HFFc6 (cell line): Measurements from ENCODE around the gene HLA-DPB1. TPM values are rescaled to one million over a fixed set of nuclear protein-coding genes. Genes with fewer than 3 reads are reported as not detected.

Experiments
- DNase-seq: peaks from one replicate; pipeline ENCODE4 v3.0.0-alpha.2; 2018
- H3K27ac Mint-ChIP-seq: 2 replicates; pipeline ENCODE4 v1.8.0; 2020; ENCODE audit warnings: mild to moderate bottlenecking, mixed read lengths
- H3K27me3 Mint-ChIP-seq: 2 replicates; pipeline ENCODE4 v1.8.0; 2021; ENCODE audit warnings: mild to moderate bottlenecking, moderate library complexity, mixed read lengths; ENCODE audit not compliant: insufficient read depth
- H3K36me3 Mint-ChIP-seq: 2 replicates; pipeline ENCODE4 v1.8.0; 2021; ENCODE audit warnings: low read depth, mixed read lengths
- H3K4me1 Mint-ChIP-seq: 2 replicates; pipeline ENCODE4 v1.8.0; 2020; ENCODE audit warnings: low read depth, mixed read lengths
- H3K4me3 Mint-ChIP-seq: 2 replicates; pipeline ENCODE4 v1.8.0; 2020; ENCODE audit warnings: mild to moderate bottlenecking, moderate library complexity, mixed read lengths
- H3K9me3 Mint-ChIP-seq: 2 replicates; pipeline ENCODE4 v1.8.0; 2020; ENCODE audit warnings: mild to moderate bottlenecking, mixed read lengths
- total RNA-seq, 6 experiments: library from RNA; stranded (reverse); fragmentation: NEBNext Ultra II Directional; extraction: Animal tissue kit (Norgen Biotek cat#: 25700); gene quantifications; 2 replicates in 1 of 6; 3 replicates in 5 of 6; pipeline ENCODE4 v1.2.3, GENCODE V29; 2021
- TF ChIP-seq, protein P1 (sequence below): fragments of 200-600 bp; sonication (generic); IDR thresholded peaks from 2 replicates; pipeline ENCODE4 v1.5.0; 2021; ENCODE audit warnings: antibody characterized with exemption, mild to moderate bottlenecking

HLA-DPB1 gene
- total RNA-seq, 6 experiments from 2014 or later = 1.6 to 4.8 (median 1.9) TPM

DNA sequence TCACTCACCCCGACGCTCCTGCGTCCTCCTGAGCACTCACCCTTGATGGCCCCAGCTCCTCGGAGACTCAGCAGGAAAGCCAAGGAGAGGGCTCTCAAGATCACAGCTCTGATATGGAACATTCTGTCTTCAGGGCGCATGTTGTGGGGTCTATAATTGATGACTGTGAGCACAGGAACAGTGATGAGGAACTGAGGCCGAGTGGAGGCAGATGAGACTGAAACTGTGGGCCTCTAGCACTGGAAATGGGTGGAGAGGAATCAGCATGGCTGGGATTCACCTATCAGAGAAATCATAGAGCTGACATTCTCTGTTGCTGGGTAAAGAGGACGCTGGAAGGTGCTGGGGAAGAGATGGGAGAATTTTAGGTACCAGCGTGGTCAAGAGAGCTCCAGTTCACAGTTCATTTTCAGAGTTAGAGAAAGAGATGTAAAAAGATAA lies 2.3 kb upstream of the HLA-DPB1 start, which contains the start of gene HLA-DPA1:
HLA-DPA1 (minus strand) TSS at position 219 of the 441 bp plus-strand sequence.
- Mint-ChIP-seq H3K4me1 (no peaks in the 10 kb centered on the region), H3K4me3 (peak within 1 kb of the TSS; percentile 17; the same call in 1 of the 2 replicates), H3K27me3 (peaks cover 15% of the 10 kb centered on the region), H3K9me3 (no peaks in the 10 kb centered on the region), H3K36me3 (no peaks in the 10 kb centered on the region), H3K27ac (no peak within 1 kb of the TSS)
- TF ChIP-seq, protein P1, sequence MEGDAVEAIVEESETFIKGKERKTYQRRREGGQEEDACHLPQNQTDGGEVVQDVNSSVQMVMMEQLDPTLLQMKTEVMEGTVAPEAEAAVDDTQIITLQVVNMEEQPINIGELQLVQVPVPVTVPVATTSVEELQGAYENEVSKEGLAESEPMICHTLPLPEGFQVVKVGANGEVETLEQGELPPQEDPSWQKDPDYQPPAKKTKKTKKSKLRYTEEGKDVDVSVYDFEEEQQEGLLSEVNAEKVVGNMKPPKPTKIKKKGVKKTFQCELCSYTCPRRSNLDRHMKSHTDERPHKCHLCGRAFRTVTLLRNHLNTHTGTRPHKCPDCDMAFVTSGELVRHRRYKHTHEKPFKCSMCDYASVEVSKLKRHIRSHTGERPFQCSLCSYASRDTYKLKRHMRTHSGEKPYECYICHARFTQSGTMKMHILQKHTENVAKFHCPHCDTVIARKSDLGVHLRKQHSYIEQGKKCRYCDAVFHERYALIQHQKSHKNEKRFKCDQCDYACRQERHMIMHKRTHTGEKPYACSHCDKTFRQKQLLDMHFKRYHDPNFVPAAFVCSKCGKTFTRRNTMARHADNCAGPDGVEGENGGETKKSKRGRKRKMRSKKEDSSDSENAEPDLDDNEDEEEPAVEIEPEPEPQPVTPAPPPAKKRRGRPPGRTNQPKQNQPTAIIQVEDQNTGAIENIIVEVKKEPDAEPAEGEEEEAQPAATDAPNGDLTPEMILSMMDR = no peak
- DNase-seq = peak; percentile 24

DNA sequence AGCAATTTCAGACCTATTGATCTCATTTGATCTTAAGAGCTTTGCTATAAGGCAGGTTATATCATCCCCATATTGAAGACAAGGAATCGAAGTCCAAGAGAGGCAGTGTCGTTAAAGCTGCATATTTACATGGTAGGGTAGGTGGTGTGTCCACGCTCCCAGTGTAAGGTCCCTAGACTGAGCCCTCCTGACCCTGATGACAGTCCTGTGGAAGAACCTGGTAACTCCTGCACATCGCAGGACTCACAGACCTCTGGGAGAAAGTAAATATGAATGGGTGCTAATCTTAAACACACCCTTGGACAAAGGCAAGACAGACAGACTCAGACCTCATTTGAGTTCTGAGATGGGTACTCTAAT lies 602 bp upstream of the HLA-DPB1 start:
- Mint-ChIP-seq H3K4me1 (no peaks in the 10 kb centered on the region), H3K9me3 (no peaks in the 10 kb centered on the region), H3K27me3 (peaks cover 22% of the 10 kb centered on the region), H3K36me3 (no peaks in the 10 kb centered on the region), H3K27ac (no peak overlapping the region), H3K4me3 (no peak overlapping the region)
- TF ChIP-seq, protein P1 = no peak
- DNase-seq = no peak

DNA sequence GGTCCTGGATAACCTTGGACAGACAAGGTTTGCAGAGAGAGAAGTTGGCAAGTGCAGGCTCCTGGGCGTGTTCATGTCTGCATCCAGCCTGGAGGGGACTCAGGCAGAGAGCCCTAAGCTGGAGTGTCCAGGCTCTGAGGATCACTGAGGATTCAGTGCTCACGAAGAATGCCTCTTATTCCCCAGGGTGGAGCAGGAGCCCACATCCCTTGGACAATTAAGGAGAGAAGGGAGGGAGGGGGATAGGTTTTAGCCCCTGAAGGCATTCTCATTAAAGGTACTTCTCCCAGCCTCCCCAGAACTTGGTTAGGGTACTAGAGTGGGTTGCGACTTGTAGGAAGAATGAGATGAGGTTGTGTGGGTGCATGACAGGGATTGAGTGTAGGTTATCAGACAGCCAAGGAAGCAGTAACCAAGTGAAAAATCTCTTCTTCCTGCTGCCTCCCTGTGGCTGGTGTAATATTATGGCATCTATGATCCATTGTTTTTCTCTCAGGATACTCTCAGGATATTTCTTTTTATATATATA lies 680 bp downstream of the HLA-DPB1 start:
- H3K36me3 Mint-ChIP-seq = no peaks in the 10 kb centered on the region

GRCh38 chr6:33077908-33078307 lies 2.1 kb downstream of the HLA-DPB1 start:
- Mint-ChIP-seq H3K27me3 (peaks cover 35% of the 10 kb centered on the region), H3K4me1 (peaks cover 7% of the 10 kb centered on the region), H3K9me3 (no peaks in the 10 kb centered on the region), H3K36me3 (no peaks in the 10 kb centered on the region), H3K27ac (no peak overlapping the region), H3K4me3 (no peak overlapping the region)
- TF ChIP-seq, protein P1 = no peak
- no peak for DNase-seq

More for the DNA sequence above, 680 bp downstream of the HLA-DPB1 start:
- H3K4me3 Mint-ChIP-seq = no peak overlapping the region
- DNase-seq = no peak
- no peak overlapping the region for H3K27ac Mint-ChIP-seq
- H3K27me3 Mint-ChIP-seq = peaks cover 28% of the 10 kb centered on the region
- peaks cover 7% of the 10 kb centered on the region for H3K4me1 Mint-ChIP-seq
- no peaks in the 10 kb centered on the region for H3K9me3 Mint-ChIP-seq
- TF ChIP-seq, protein P1 = no peak

GRCh38 chr6:33078442-33078841 lies 2.7 kb downstream of the HLA-DPB1 start:
- TF ChIP-seq, protein P1 = no peak
- peaks cover 7% of the 10 kb centered on the region for H3K4me1 Mint-ChIP-seq
- peaks cover 34% of the 10 kb centered on the region for H3K27me3 Mint-ChIP-seq
- H3K27ac Mint-ChIP-seq = no peak overlapping the region
- no peaks in the 10 kb centered on the region for H3K36me3 Mint-ChIP-seq
- no peaks in the 10 kb centered on the region for H3K9me3 Mint-ChIP-seq
- no peak for DNase-seq
- H3K4me3 Mint-ChIP-seq = no peak overlapping the region
